HL-60 (cell line): ENCODE data around the gene SMCO1.
"Not testable (repeated sequence)": the region's sequence is repeated elsewhere in the genome, so short reads cannot be mapped to it uniquely, and the experiment has no call there.

Experiments
- DNase-seq, 2 experiments: peaks; one replicate each; pipeline ENCODE4 v3.0.0-alpha.2; 2010 to 2020; ENCODE audit warnings: low read depth in 1 of 2, low spot score in 1 of 2
- H3K27ac ChIP-seq: fragments of 250-450 bp; sonication (Bioruptor Pico); replicated peaks from 2 replicates; pipeline ENCODE4 v1.5.1; 2020; ENCODE audit warnings: mild to moderate bottlenecking, moderate library complexity
- H3K27me3 ChIP-seq: fragments of 250-450 bp; sonication (Bioruptor Pico); 2 replicates; pipeline ENCODE4 v1.5.1; 2021; ENCODE audit warnings: mild to moderate bottlenecking, moderate library complexity; ENCODE audit not compliant: insufficient read depth, poor library complexity, severe bottlenecking
- H3K4me3 ChIP-seq: replicated peaks from 2 replicates; pipeline ENCODE4 v1.5.1; 2011; ENCODE audit warnings: mild to moderate bottlenecking, control low read depth, low read length; ENCODE audit not compliant: insufficient read depth
- CTCF ChIP-seq: IDR thresholded peaks from one replicate; pipeline ENCODE4 v1.5.1; 2011; ENCODE audit warnings: low read length, control low read depth, inconsistent platforms; ENCODE audit not compliant: insufficient read depth
- GABPA ChIP-seq: IDR thresholded peaks from 2 replicates; pipeline ENCODE4 v1.6.1; 2012; ENCODE audit warnings: low read depth
- POLR2AphosphoS5 ChIP-seq: IDR thresholded peaks from 2 replicates; pipeline ENCODE4 v1.6.1; 2012; ENCODE audit warnings: low read depth
- REST ChIP-seq: IDR thresholded peaks from 2 replicates; pipeline ENCODE4 v1.6.1; 2012; ENCODE audit warnings: low read depth; ENCODE audit not compliant: insufficient replicate concordance
- SPI1 ChIP-seq: IDR thresholded peaks from 2 replicates; pipeline ENCODE4 v1.6.1; 2012; ENCODE audit warnings: low read depth, mild to moderate bottlenecking, borderline replicate concordance

SMCO1 gene

GRCh38 chr3:196524527-196524926, 9.4 kb upstream of the SMCO1 start:
- TF ChIP-seq REST = no peak
- no peak for TF ChIP-seq GABPA
- no peak for TF ChIP-seq CTCF
- no peak for TF ChIP-seq POLR2AphosphoS5
- no peak for TF ChIP-seq SPI1
- no peak overlapping the region for H3K4me3 ChIP-seq
- no peak overlapping the region for H3K27ac ChIP-seq
- H3K27me3 ChIP-seq = no peaks in the 10 kb centered on the region
- DNase-seq = peak in 1 of 2 experiments; percentile 17

DNA sequence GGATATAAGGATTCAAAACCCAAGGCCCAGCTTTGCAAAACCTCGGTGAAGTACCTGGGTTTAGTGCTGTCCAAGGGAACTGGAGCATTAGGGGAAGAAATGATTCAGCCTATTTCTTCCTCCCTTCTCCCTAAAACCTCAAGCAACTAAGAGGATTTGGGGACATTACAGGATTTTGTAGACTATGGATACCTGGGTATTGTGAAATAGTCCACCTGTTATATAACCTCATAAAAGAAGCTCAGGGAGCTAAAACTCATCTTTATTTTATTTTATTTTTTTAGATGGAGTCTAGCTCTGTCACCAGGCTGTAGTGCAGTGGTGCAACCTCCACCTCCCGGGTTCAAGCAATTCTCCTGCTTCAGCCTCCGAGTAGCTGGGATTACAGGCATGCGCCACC, 8.7 kb upstream of the SMCO1 start:
- TF ChIP-seq CTCF = no peak
- no peak for TF ChIP-seq POLR2AphosphoS5
- TF ChIP-seq GABPA = no peak
- TF ChIP-seq SPI1 = no peak
- TF ChIP-seq REST = no peak
- no peak for DNase-seq
- H3K4me3 ChIP-seq = no peak overlapping the region
- no peak overlapping the region for H3K27ac ChIP-seq
- H3K27me3 ChIP-seq = no peaks in the 10 kb centered on the region

- not testable (repeated sequence) for DNase-seq, H3K27ac ChIP-seq, H3K4me3 ChIP-seq, H3K27me3 ChIP-seq
These were observed 6.1 kb upstream of the SMCO1 start for GRCh38 chr3:196521291-196521690.

- Histone ChIP-seq H3K27ac (no peak overlapping the region), H3K27me3 (no peaks in the 10 kb centered on the region), H3K4me3 (no peak overlapping the region)
- no peak for TF ChIP-seq GABPA
- no peak for TF ChIP-seq REST
- no peak for TF ChIP-seq POLR2AphosphoS5
- no peak for TF ChIP-seq SPI1
- no peak for TF ChIP-seq CTCF
- no peak for DNase-seq
These were observed 4.6 kb upstream of the SMCO1 start for GRCh38 chr3:196519718-196520082.
